ENCODE results near the gene ATP10A. TPM values are rescaled to one million over a fixed set of nuclear protein-coding genes. Genes with fewer than 3 reads are reported as not detected.

Gene ATP10A
- polyA plus RNA-seq, 3 donors from 2014 or later, result 2.4 to 17.4 (median 7.3) TPM

DNA sequence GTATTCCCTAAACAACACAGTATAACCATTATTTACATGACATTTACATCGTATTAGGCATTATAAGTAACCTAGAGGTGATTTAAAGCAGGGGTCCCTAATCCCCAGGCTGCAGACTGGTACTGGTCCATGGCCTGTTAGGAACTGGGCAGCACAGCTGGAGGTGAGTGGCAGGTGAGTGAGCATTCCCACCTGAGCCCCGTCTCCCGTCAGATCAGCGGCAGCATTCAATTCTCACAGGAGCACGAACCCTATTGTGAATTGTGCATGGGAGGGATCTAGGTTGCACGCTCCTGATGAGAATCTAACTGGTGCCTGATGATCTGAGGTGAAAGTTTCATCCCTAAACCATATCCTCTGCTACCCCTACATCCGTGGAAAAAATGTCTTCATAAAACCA is 138.2 kb downstream of the ATP10A start:
- Mint-ChIP-seq H3K4me1 (peaks cover 18 to 19% of the 10 kb centered on the region in 2 donors), H3K9me3 (no peaks in the 10 kb centered on the region), H3K27ac (peak overlapping the region in 3 of 6 donors; percentile 2 to 45 (median 7)), H3K27me3 (ENCODE audit: low read depth in 3 of 3) (peaks cover 0 to 4% (median 0%) of the 10 kb centered on the region in 3 donors), H3K36me3 (peaks cover 15 to 26% (median 25%) of the 10 kb centered on the region in 3 donors), H3K4me3 (no peak overlapping the region)
- DNase-seq, result no peak

DNA sequence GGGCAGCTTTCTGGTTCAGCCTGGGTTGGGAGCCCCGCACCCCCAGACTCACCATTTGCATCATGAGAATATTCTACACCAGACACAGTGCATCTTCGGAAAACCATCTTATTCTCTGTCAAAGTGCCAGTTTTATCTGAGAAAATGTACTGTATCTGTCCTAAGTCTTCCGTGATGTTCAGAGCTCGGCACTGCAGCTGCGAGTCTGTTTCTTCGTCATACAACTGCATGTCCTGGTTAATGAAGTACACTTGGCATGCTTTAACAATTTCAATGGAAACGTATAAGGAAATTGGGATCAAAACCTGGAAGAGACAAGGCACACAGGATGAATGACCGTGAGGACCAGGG is 141.5 kb downstream of the ATP10A start:
- H3K9me3 Mint-ChIP-seq, result no peaks in the 10 kb centered on the region
- no peak for DNase-seq
- H3K27ac Mint-ChIP-seq, result peak overlapping the region in 2 of 6 donors; percentile 58 to 66
- peaks cover 0 to 5% (median 5%) of the 10 kb centered on the region in 3 donors for H3K27me3 Mint-ChIP-seq (ENCODE audit: low read depth in 3 of 3)
- no peaks in the 10 kb centered on the region for H3K4me1 Mint-ChIP-seq
- no peak overlapping the region for H3K4me3 Mint-ChIP-seq
- H3K36me3 Mint-ChIP-seq, result peaks cover 12 to 32% (median 23%) of the 10 kb centered on the region in 3 donors

- Mint-ChIP-seq H3K4me1 (no peaks in the 10 kb centered on the region), H3K36me3 (peaks cover 12 to 28% (median 17%) of the 10 kb centered on the region in 3 donors), H3K9me3 (no peaks in the 10 kb centered on the region), H3K4me3 (no peak overlapping the region), H3K27ac (peak overlapping the region in 1 of 6 donors; percentile 49), H3K27me3 (ENCODE audit: low read depth in 3 of 3) (peaks cover 2 to 5% (median 3%) of the 10 kb centered on the region in 3 donors)
- DNase-seq, result no peak
Measured at GRCh38 chr15:25719101-25719985, 143.8 kb downstream of the ATP10A start.

DNA sequence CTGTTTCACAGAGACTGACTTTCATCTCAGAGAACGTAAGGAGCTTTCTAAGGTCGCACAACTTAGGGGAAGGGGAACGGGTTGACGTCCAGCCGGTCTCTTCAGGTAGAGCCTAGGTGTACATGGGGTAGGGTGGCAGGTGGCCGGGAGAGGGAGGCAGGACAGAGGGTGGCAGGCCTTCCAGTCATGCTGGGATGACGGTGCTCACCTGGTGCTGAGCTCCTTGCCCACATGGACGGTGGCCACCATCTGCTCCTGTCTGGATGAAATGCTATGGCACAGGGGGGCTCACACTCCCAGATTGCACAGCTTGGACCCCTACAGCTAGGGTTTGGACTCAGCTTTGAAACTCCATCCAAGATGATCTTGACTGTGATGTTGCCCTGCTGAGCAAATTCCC is 144.5 kb downstream of the ATP10A start:
- H3K36me3 Mint-ChIP-seq, result peaks cover 12 to 29% (median 16%) of the 10 kb centered on the region in 3 donors
- no peak overlapping the region for H3K4me3 Mint-ChIP-seq
- H3K9me3 Mint-ChIP-seq, result no peaks in the 10 kb centered on the region
- DNase-seq, result no peak
- no peaks in the 10 kb centered on the region for H3K4me1 Mint-ChIP-seq
- H3K27ac Mint-ChIP-seq, result peak overlapping the region in 2 of 6 donors; percentile 8 to 23
- peaks cover 2 to 5% (median 3%) of the 10 kb centered on the region in 3 donors for H3K27me3 Mint-ChIP-seq (ENCODE audit: low read depth in 3 of 3)

DNA sequence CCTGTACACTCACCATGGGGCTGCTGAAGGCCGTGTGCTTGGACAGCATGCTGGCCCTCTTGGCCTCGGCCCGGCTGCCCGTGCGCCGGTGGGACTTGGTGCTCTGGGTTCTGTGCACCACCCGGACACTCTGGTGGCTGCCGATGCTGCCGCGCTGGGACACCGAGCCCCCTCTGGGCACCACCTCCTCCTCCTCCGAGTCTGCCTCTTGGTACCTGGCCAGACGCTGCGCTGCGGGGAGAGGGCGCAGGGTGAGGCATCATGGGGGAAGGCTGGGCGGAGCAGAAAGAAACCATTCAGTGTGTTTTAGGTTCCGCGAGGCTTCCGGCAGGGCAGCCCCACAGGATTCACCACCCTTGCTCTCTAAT is 145.0 kb downstream of the ATP10A start:
- DNase-seq, result no peak
- H3K27me3 Mint-ChIP-seq (ENCODE audit: low read depth in 3 of 3), result peaks cover 2 to 5% (median 3%) of the 10 kb centered on the region in 3 donors
- no peak overlapping the region for H3K4me3 Mint-ChIP-seq
- H3K9me3 Mint-ChIP-seq, result no peaks in the 10 kb centered on the region
- H3K36me3 Mint-ChIP-seq, result peaks cover 12 to 33% (median 16%) of the 10 kb centered on the region in 3 donors
- no peaks in the 10 kb centered on the region for H3K4me1 Mint-ChIP-seq
- peak overlapping the region in 1 of 6 donors; percentile 23 for H3K27ac Mint-ChIP-seq

- peak overlapping the region in 2 of 6 donors; percentile 3 to 53 for H3K27ac Mint-ChIP-seq
- no peaks in the 10 kb centered on the region for H3K4me1 Mint-ChIP-seq
- H3K27me3 Mint-ChIP-seq (ENCODE audit: low read depth in 3 of 3), result peaks cover 2 to 5% (median 3%) of the 10 kb centered on the region in 3 donors
- DNase-seq, result no peak
- H3K9me3 Mint-ChIP-seq, result no peaks in the 10 kb centered on the region
- no peak overlapping the region for H3K4me3 Mint-ChIP-seq
- H3K36me3 Mint-ChIP-seq, result peaks cover 9 to 29% (median 12%) of the 10 kb centered on the region in 3 donors
Measured at GRCh38 chr15:25717457-25718168, 145.5 kb downstream of the ATP10A start.

DNA sequence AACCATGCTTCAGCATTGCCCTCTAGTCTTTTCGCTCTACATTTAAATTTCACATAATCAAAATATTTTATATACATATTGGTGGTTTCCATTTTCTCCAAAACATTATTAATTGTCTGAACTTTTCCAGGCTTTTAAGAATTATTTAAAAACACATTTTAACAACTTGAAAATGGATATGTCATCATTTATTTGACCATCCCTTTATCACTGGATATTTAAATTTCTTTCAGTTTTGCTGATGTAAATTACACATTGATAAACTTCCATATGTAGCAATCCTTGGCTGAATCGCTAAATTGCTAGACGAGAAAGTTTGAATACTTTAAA is 146.0 kb downstream of the ATP10A start:
- H3K36me3 Mint-ChIP-seq, result peaks cover 5 to 29% (median 8%) of the 10 kb centered on the region in 3 donors
- DNase-seq, result no peak
- H3K9me3 Mint-ChIP-seq, result no peaks in the 10 kb centered on the region
- H3K4me3 Mint-ChIP-seq, result no peak overlapping the region
- peaks cover 3 to 7% (median 4%) of the 10 kb centered on the region in 3 donors for H3K27me3 Mint-ChIP-seq (ENCODE audit: low read depth in 3 of 3)
- H3K4me1 Mint-ChIP-seq, result no peaks in the 10 kb centered on the region
- no peak overlapping the region for H3K27ac Mint-ChIP-seq

DNA sequence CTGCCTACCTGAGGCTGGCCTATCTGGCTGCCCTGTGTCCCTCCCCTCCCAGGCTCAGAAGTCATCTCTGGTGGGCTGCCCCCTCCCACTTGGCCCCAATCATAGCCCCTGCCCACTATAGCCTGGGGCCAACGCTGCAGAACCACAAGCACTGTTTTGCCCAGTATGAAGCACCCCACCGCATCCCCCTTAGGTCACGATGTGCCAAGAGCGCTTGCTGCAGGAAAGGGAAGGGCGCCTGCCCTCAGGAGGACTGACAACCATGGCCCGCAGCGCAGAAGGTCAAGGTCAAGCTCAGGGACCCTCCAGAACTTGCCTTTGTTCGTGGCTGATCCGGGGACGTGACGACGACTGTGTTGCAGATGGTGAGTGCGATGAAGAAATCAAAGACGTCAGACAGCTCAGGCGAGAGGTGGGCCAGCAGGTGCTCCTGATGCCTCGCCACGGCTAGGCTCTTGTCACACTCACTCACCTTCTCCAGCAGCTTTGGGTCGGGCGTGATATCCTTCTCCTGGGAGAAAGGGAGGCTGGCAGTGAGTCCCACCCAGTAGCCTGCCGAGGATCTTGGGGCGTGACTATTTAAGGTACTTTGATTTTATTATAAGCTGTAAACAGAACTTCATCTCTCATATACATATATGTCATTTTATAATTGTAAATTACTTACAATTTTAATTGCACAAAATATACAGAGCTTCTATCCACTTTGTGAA is 146.6 kb downstream of the ATP10A start:
- DNase-seq, result no peak
- peaks cover 3 to 7% (median 4%) of the 10 kb centered on the region in 3 donors for H3K27me3 Mint-ChIP-seq (ENCODE audit: low read depth in 3 of 3)
- peaks cover under 1 to 29% (median 3%) of the 10 kb centered on the region in 3 donors for H3K36me3 Mint-ChIP-seq
- H3K4me1 Mint-ChIP-seq, result no peaks in the 10 kb centered on the region
- no peak overlapping the region for H3K27ac Mint-ChIP-seq
- H3K9me3 Mint-ChIP-seq, result no peaks in the 10 kb centered on the region
- no peak overlapping the region for H3K4me3 Mint-ChIP-seq

- H3K27me3 Mint-ChIP-seq (ENCODE audit: low read depth in 3 of 3), result peaks cover 4 to 10% (median 6%) of the 10 kb centered on the region in 3 donors
- no peaks in the 10 kb centered on the region for H3K9me3 Mint-ChIP-seq
- H3K4me1 Mint-ChIP-seq, result no peaks in the 10 kb centered on the region
- peak overlapping the region in 2 of 6 donors; percentile 14 to 42 for H3K27ac Mint-ChIP-seq
- peaks cover 0 to 31% (median 0%) of the 10 kb centered on the region in 3 donors for H3K36me3 Mint-ChIP-seq
- no peak overlapping the region for H3K4me3 Mint-ChIP-seq
- no peak for DNase-seq
Measured at GRCh38 chr15:25715536-25716413, 147.4 kb downstream of the ATP10A start.

- Mint-ChIP-seq H3K36me3 (peaks cover 0 to 27% (median 0%) of the 10 kb centered on the region in 3 donors), H3K27me3 (ENCODE audit: low read depth in 3 of 3) (peaks cover 6 to 10% (median 6%) of the 10 kb centered on the region in 3 donors), H3K4me3 (no peak overlapping the region), H3K4me1 (no peaks in the 10 kb centered on the region), H3K9me3 (no peaks in the 10 kb centered on the region), H3K27ac (peak overlapping the region in 1 of 6 donors; percentile 6)
- no peak for DNase-seq
Measured at GRCh38 chr15:25714538-25714840, 148.6 kb downstream of the ATP10A start.

DNA sequence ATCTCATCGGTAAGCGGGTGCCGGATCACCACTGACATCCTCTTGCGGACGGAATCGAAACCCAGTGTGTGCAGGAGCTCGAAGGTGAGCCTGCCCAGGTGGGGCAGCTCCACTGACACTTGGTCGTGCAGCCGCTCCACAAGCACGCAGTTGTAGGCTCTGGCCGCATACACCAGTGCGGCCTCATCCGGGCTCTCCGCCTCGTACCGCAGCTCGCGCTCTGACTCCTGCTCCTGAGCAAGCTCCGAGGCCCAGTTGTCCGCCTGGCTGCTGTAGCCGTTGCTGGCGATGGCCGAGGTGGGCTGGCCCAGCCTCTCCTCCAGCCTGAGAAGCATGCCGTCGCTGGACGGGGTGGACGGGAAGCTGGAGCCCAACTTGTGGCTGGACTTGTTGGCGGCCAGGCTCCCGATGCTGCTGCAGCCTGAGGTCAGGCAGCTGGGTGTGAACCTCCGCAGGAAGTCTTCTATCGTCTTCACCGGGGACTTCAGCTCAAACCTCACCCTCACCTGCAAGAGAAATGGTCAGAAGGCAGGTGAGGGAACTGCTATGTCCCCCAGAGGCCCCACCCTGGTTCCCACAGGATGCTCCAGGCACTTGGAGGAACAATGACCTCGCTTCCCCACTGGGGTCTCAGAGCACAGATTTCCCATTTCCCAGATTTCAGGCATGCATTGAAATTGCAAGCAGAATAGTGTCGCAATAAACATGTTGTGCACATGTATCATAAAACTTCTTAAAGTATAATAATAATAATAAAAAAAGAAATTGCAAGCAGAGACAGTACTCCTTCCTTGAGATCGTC is 149.2 kb downstream of the ATP10A start:
- DNase-seq, result no peak
- no peaks in the 10 kb centered on the region for H3K4me1 Mint-ChIP-seq
- no peak overlapping the region for H3K27ac Mint-ChIP-seq
- peaks cover 0 to 27% (median 0%) of the 10 kb centered on the region in 3 donors for H3K36me3 Mint-ChIP-seq
- H3K9me3 Mint-ChIP-seq, result no peaks in the 10 kb centered on the region
- H3K4me3 Mint-ChIP-seq, result no peak overlapping the region
- peaks cover 6 to 14% (median 6%) of the 10 kb centered on the region in 3 donors for H3K27me3 Mint-ChIP-seq (ENCODE audit: low read depth in 3 of 3)

DNA sequence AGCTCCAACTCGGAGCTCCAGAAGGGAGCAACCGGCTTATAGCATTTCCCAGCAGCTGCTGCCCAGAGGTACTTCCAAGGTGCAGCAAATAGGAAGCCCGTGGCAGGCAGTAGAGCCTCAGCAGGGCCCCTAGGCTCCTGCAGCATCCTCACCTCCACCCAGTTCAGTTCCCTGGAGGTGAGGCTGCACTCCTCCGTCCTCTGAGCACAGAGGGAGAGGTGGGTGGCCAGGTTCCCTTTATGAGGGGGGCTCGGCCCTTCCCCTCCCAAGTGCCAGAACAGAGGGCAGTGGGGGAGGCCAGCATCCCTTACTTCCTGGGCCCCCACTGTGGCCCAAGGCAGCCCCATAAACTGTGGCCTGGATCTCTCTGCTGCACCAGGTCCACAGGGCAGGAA is 150.2 kb downstream of the ATP10A start:
- Mint-ChIP-seq H3K27ac (no peak overlapping the region), H3K9me3 (no peaks in the 10 kb centered on the region), H3K27me3 (ENCODE audit: low read depth in 3 of 3) (peaks cover 6 to 14% (median 6%) of the 10 kb centered on the region in 3 donors)

More for the DNA sequence above, 150.2 kb downstream of the ATP10A start:
- Mint-ChIP-seq H3K4me3 (no peak overlapping the region), H3K4me1 (no peaks in the 10 kb centered on the region), H3K36me3 (peaks cover 0 to 27% (median 0%) of the 10 kb centered on the region in 3 donors)
- DNase-seq, result no peak
